ENCODE measurements around the gene ZNF710.

Gene ZNF710

GRCh38 chr15:90007076-90007460, 5.9 kb downstream of the ZNF710 start:
- Histone ChIP-seq H3K36me3 (ENCODE audit: control insufficient read depth, low read depth, low read length) (no peaks in the 10 kb centered on the region), H3K27me3 (ENCODE audit: control insufficient read depth, insufficient read depth, low read length) (peaks cover 18% of the 10 kb centered on the region), H3K27ac (ENCODE audit: low read length) (no peak overlapping the region), H3K9ac (ENCODE audit: low read length) (no peak overlapping the region), H3K4me3 (ENCODE audit: low read length) (no peak overlapping the region), H3K9me3 (ENCODE audit: control insufficient read depth, low read depth, low read length) (peaks cover 4% of the 10 kb centered on the region), H3K4me1 (ENCODE audit: control insufficient read depth, low read depth, low read length) (peaks cover 20% of the 10 kb centered on the region)

GRCh38 chr15:90008607-90009006, 7.5 kb downstream of the ZNF710 start:
- H3K9me3 ChIP-seq (ENCODE audit: control insufficient read depth, low read depth, low read length), result peaks cover 4% of the 10 kb centered on the region
- H3K4me3 ChIP-seq (ENCODE audit: low read length), result no peak overlapping the region
- no peak overlapping the region for H3K9ac ChIP-seq (ENCODE audit: low read length)
- no peaks in the 10 kb centered on the region for H3K36me3 ChIP-seq (ENCODE audit: control insufficient read depth, low read depth, low read length)
- H3K27me3 ChIP-seq (ENCODE audit: control insufficient read depth, insufficient read depth, low read length), result peaks cover 10% of the 10 kb centered on the region
- no peak overlapping the region for H3K27ac ChIP-seq (ENCODE audit: low read length)
- peaks cover 20% of the 10 kb centered on the region for H3K4me1 ChIP-seq (ENCODE audit: control insufficient read depth, low read depth, low read length)

GRCh38 chr15:90009301-90010022, 8.3 kb downstream of the ZNF710 start:
- peaks cover 5% of the 10 kb centered on the region for H3K27me3 ChIP-seq (ENCODE audit: control insufficient read depth, insufficient read depth, low read length)
- peaks cover 18% of the 10 kb centered on the region for H3K4me1 ChIP-seq (ENCODE audit: control insufficient read depth, low read depth, low read length)
- H3K4me3 ChIP-seq (ENCODE audit: low read length), result no peak overlapping the region
- H3K9ac ChIP-seq (ENCODE audit: low read length), result no peak overlapping the region
- no peaks in the 10 kb centered on the region for H3K36me3 ChIP-seq (ENCODE audit: control insufficient read depth, low read depth, low read length)
- no peak overlapping the region for H3K27ac ChIP-seq (ENCODE audit: low read length)
- H3K9me3 ChIP-seq (ENCODE audit: control insufficient read depth, low read depth, low read length), result peaks cover 4% of the 10 kb centered on the region

GRCh38 chr15:90011705-90012104, 10.6 kb downstream of the ZNF710 start:
- Histone ChIP-seq H3K9me3 (ENCODE audit: control insufficient read depth, low read depth, low read length) (peaks cover 4% of the 10 kb centered on the region), H3K27me3 (ENCODE audit: control insufficient read depth, insufficient read depth, low read length) (no peaks in the 10 kb centered on the region), H3K27ac (ENCODE audit: low read length) (no peak overlapping the region), H3K4me1 (ENCODE audit: control insufficient read depth, low read depth, low read length) (peaks cover 2% of the 10 kb centered on the region), H3K9ac (ENCODE audit: low read length) (no peak overlapping the region), H3K36me3 (ENCODE audit: control insufficient read depth, low read depth, low read length) (no peaks in the 10 kb centered on the region), H3K4me3 (ENCODE audit: low read length) (no peak overlapping the region)

- H3K27ac ChIP-seq (ENCODE audit: low read length), result no peak overlapping the region
- no peak overlapping the region for H3K4me3 ChIP-seq (ENCODE audit: low read length)
- H3K9ac ChIP-seq (ENCODE audit: low read length), result no peak overlapping the region
- peaks cover 4% of the 10 kb centered on the region for H3K9me3 ChIP-seq (ENCODE audit: control insufficient read depth, low read depth, low read length)
- no peaks in the 10 kb centered on the region for H3K4me1 ChIP-seq (ENCODE audit: control insufficient read depth, low read depth, low read length)
- H3K36me3 ChIP-seq (ENCODE audit: control insufficient read depth, low read depth, low read length), result no peaks in the 10 kb centered on the region
- no peaks in the 10 kb centered on the region for H3K27me3 ChIP-seq (ENCODE audit: control insufficient read depth, insufficient read depth, low read length)
Measured at GRCh38 chr15:90013503-90013937, 12.4 kb downstream of the ZNF710 start.

GRCh38 chr15:90015294-90015693, 14.2 kb downstream of the ZNF710 start:
- H3K27ac ChIP-seq (ENCODE audit: low read length), result no peak overlapping the region
- no peak overlapping the region for H3K4me3 ChIP-seq (ENCODE audit: low read length)
- H3K9me3 ChIP-seq (ENCODE audit: control insufficient read depth, low read depth, low read length), result peaks cover 4% of the 10 kb centered on the region
- H3K27me3 ChIP-seq (ENCODE audit: control insufficient read depth, insufficient read depth, low read length), result no peaks in the 10 kb centered on the region
- no peak overlapping the region for H3K9ac ChIP-seq (ENCODE audit: low read length)
- peaks cover 2% of the 10 kb centered on the region for H3K4me1 ChIP-seq (ENCODE audit: control insufficient read depth, low read depth, low read length)
- no peaks in the 10 kb centered on the region for H3K36me3 ChIP-seq (ENCODE audit: control insufficient read depth, low read depth, low read length)

GRCh38 chr15:90015749-90016148, 14.6 kb downstream of the ZNF710 start:
- no peak overlapping the region for H3K9ac ChIP-seq (ENCODE audit: low read length)
- peaks cover 4% of the 10 kb centered on the region for H3K9me3 ChIP-seq (ENCODE audit: control insufficient read depth, low read depth, low read length)
- H3K36me3 ChIP-seq (ENCODE audit: control insufficient read depth, low read depth, low read length), result no peaks in the 10 kb centered on the region
- no peak overlapping the region for H3K27ac ChIP-seq (ENCODE audit: low read length)
- H3K27me3 ChIP-seq (ENCODE audit: control insufficient read depth, insufficient read depth, low read length), result no peaks in the 10 kb centered on the region
- peaks cover 5% of the 10 kb centered on the region for H3K4me1 ChIP-seq (ENCODE audit: control insufficient read depth, low read depth, low read length)
- H3K4me3 ChIP-seq (ENCODE audit: low read length), result no peak overlapping the region

- Histone ChIP-seq H3K4me1 (ENCODE audit: control insufficient read depth, low read depth, low read length) (peaks cover 5% of the 10 kb centered on the region), H3K36me3 (ENCODE audit: control insufficient read depth, low read depth, low read length) (no peaks in the 10 kb centered on the region), H3K9me3 (ENCODE audit: control insufficient read depth, low read depth, low read length) (peaks cover 2% of the 10 kb centered on the region), H3K4me3 (ENCODE audit: low read length) (no peak overlapping the region), H3K27ac (ENCODE audit: low read length) (no peak overlapping the region), H3K9ac (ENCODE audit: low read length) (no peak overlapping the region), H3K27me3 (ENCODE audit: control insufficient read depth, insufficient read depth, low read length) (no peaks in the 10 kb centered on the region)
Measured at GRCh38 chr15:90016721-90017120, 15.6 kb downstream of the ZNF710 start.

GRCh38 chr15:90018216-90018831, 17.2 kb downstream of the ZNF710 start:
- no peak overlapping the region for H3K9ac ChIP-seq (ENCODE audit: low read length)
- no peaks in the 10 kb centered on the region for H3K9me3 ChIP-seq (ENCODE audit: control insufficient read depth, low read depth, low read length)
- H3K27me3 ChIP-seq (ENCODE audit: control insufficient read depth, insufficient read depth, low read length), result no peaks in the 10 kb centered on the region
- H3K27ac ChIP-seq (ENCODE audit: low read length), result no peak overlapping the region
- H3K36me3 ChIP-seq (ENCODE audit: control insufficient read depth, low read depth, low read length), result no peaks in the 10 kb centered on the region
- peaks cover 5% of the 10 kb centered on the region for H3K4me1 ChIP-seq (ENCODE audit: control insufficient read depth, low read depth, low read length)
- H3K4me3 ChIP-seq (ENCODE audit: low read length), result no peak overlapping the region

GRCh38 chr15:90019611-90020010, 18.5 kb downstream of the ZNF710 start:
- no peak overlapping the region for H3K27ac ChIP-seq (ENCODE audit: low read length)
- H3K4me1 ChIP-seq (ENCODE audit: control insufficient read depth, low read depth, low read length), result peaks cover 5% of the 10 kb centered on the region
- H3K27me3 ChIP-seq (ENCODE audit: control insufficient read depth, insufficient read depth, low read length), result no peaks in the 10 kb centered on the region
- no peaks in the 10 kb centered on the region for H3K9me3 ChIP-seq (ENCODE audit: control insufficient read depth, low read depth, low read length)
- no peak overlapping the region for H3K9ac ChIP-seq (ENCODE audit: low read length)
- H3K36me3 ChIP-seq (ENCODE audit: control insufficient read depth, low read depth, low read length), result no peaks in the 10 kb centered on the region
- no peak overlapping the region for H3K4me3 ChIP-seq (ENCODE audit: low read length)

GRCh38 chr15:90020021-90020735, 19.1 kb downstream of the ZNF710 start:
- H3K4me1 ChIP-seq (ENCODE audit: control insufficient read depth, low read depth, low read length), result peaks cover 5% of the 10 kb centered on the region

More at GRCh38 chr15:90020021-90020735, 19.1 kb downstream of the ZNF710 start:
- H3K4me3 ChIP-seq (ENCODE audit: low read length), result no peak overlapping the region
- no peaks in the 10 kb centered on the region for H3K9me3 ChIP-seq (ENCODE audit: control insufficient read depth, low read depth, low read length)
- no peaks in the 10 kb centered on the region for H3K36me3 ChIP-seq (ENCODE audit: control insufficient read depth, low read depth, low read length)
- H3K27me3 ChIP-seq (ENCODE audit: control insufficient read depth, insufficient read depth, low read length), result no peaks in the 10 kb centered on the region
- H3K27ac ChIP-seq (ENCODE audit: low read length), result no peak overlapping the region
- H3K9ac ChIP-seq (ENCODE audit: low read length), result no peak overlapping the region

Measured in iPS-18a (cell line).